WTC11 (cell line): Measurements from ENCODE around the gene SGPP1. TPM values are rescaled to one million over a fixed set of nuclear protein-coding genes. Genes with fewer than 3 reads are reported as not detected.

Experiments
- ATAC-seq: fragments of 200-7000 bp; cut with Tn5 transposase; 2 replicates; pipeline ENCODE4 v1.10.0; 2021; ENCODE audit warnings: mild to moderate bottlenecking, moderate library complexity
- CTCF ChIA-PET: fragments of 300-600 bp; sonication (Branson Sonifier 250); formaldehyde crosslinking; loops from one replicate; lab custom pipeline; 2021; ENCODE audit warnings: antibody characterized with exemption; lab: Charles Lee
- POLR2A ChIA-PET: fragments of 350-600 bp; sonication (Branson Sonifier 250); formaldehyde crosslinking; loops from one replicate; lab custom pipeline; 2021; ENCODE audit warnings: antibody characterized with exemption; lab: Charles Lee
- DNase-seq: peaks from one replicate; pipeline ENCODE4 v3.0.0; 2021; ENCODE audit warnings: low spot score
- H3K27ac Mint-ChIP-seq: 2 replicates; pipeline ENCODE4 v1.8.0; 2021; ENCODE audit warnings: mixed read lengths
- H3K27me3 Mint-ChIP-seq: 2 replicates; pipeline ENCODE4 v1.8.0; 2021; ENCODE audit warnings: low read depth, mild to moderate bottlenecking, moderate library complexity, mixed read lengths
- H3K36me3 Mint-ChIP-seq: 2 replicates; pipeline ENCODE4 v1.8.0; 2021; ENCODE audit warnings: mixed read lengths
- H3K4me1 Mint-ChIP-seq: 2 replicates; pipeline ENCODE4 v1.8.0; 2022; ENCODE audit warnings: mixed read lengths
- H3K4me3 Mint-ChIP-seq: 2 replicates; pipeline ENCODE4 v1.8.0; 2021; ENCODE audit warnings: mild to moderate bottlenecking, moderate library complexity, mixed read lengths
- H3K9me3 Mint-ChIP-seq: 2 replicates; pipeline ENCODE4 v1.8.0; 2021; ENCODE audit warnings: mixed read lengths
- ATF1 ChIP-seq: sonication (generic); formaldehyde crosslinking; IDR thresholded peaks from 2 replicates; pipeline ENCODE4 v1.8.1; 2023; ENCODE audit warnings: mild to moderate bottlenecking, moderate library complexity, missing genetic modification reagents
- ELF4 ChIP-seq: sonication (generic); formaldehyde crosslinking; IDR thresholded peaks from 2 replicates; pipeline ENCODE4 v1.8.1; 2022; ENCODE audit warnings: low read depth, mild to moderate bottlenecking, moderate library complexity, missing genetic modification reagents
- GRHL2 ChIP-seq: fragments of 250-450 bp; sonication (Bioruptor Pico); IDR thresholded peaks from 2 replicates; pipeline ENCODE4 v1.8.0; 2022; ENCODE audit warnings: mild to moderate bottlenecking, moderate library complexity; ENCODE audit not compliant: insufficient replicate concordance, severe bottlenecking
- KAT7 ChIP-seq: sonication (generic); formaldehyde crosslinking; IDR thresholded peaks from 2 replicates; pipeline ENCODE4 v1.8.1; 2023; ENCODE audit warnings: missing genetic modification reagents, mild to moderate bottlenecking, borderline replicate concordance
- NR1H2 ChIP-seq: sonication (generic); formaldehyde crosslinking; IDR thresholded peaks from 2 replicates; pipeline ENCODE4 v1.9.0; 2021; ENCODE audit warnings: mild to moderate bottlenecking, moderate library complexity, missing genetic modification reagents
- RORB ChIP-seq: fragments of 250-450 bp; sonication (Bioruptor Pico); IDR thresholded peaks from 2 replicates; pipeline ENCODE4 v1.9.0; 2021; ENCODE audit warnings: mild to moderate bottlenecking
- SOX15 ChIP-seq: fragments of 250-450 bp; sonication (Bioruptor Pico); IDR thresholded peaks from 2 replicates; pipeline ENCODE4 v1.9.0; 2021; ENCODE audit warnings: mild to moderate bottlenecking
- TEAD4 ChIP-seq: sonication (generic); formaldehyde crosslinking; IDR thresholded peaks from 2 replicates; pipeline ENCODE4 v1.8.0; 2022; ENCODE audit warnings: mild to moderate bottlenecking, missing genetic modification reagents
- ZNF121 ChIP-seq: sonication (generic); formaldehyde crosslinking; IDR thresholded peaks from 2 replicates; pipeline ENCODE4 v1.8.0; 2023; ENCODE audit warnings: missing genetic modification reagents
- total RNA-seq: library from RNA; stranded (reverse); gene quantifications from 3 replicates; pipeline ENCODE4 v1.2.3, GENCODE V29; 2021
- TF ChIP-seq, protein P1 (sequence below): sonication (generic); formaldehyde crosslinking; IDR thresholded peaks from 2 replicates; pipeline ENCODE4 v1.8.0; 2022; ENCODE audit warnings: mild to moderate bottlenecking, missing genetic modification reagents
- TF ChIP-seq, protein P2 (sequence below): sonication (generic); formaldehyde crosslinking; IDR thresholded peaks from 2 replicates; pipeline ENCODE4 v1.8.0; 2022; ENCODE audit warnings: mild to moderate bottlenecking, missing genetic modification reagents
- TF ChIP-seq, protein P3 (sequence below): fragments of 250-450 bp; sonication (Bioruptor Pico); conservative IDR thresholded peaks from 2 replicates; pipeline ENCODE4 v1.9.0; 2021; ENCODE audit warnings: mild to moderate bottlenecking
- TF ChIP-seq, protein P4 (sequence below): fragments of 250-450 bp; sonication (Bioruptor Pico); IDR thresholded peaks from 2 replicates; pipeline ENCODE4 v1.9.0; 2021; ENCODE audit warnings: moderate library complexity, mild to moderate bottlenecking, inconsistent platforms, borderline replicate concordance
- TF ChIP-seq, protein P5 (sequence below): fragments of 250-450 bp; sonication (Bioruptor Pico); IDR thresholded peaks from 2 replicates; pipeline ENCODE4 v1.9.0; 2021; ENCODE audit warnings: mild to moderate bottlenecking, borderline replicate concordance
- TF ChIP-seq, protein P6 (sequence below): sonication (generic); formaldehyde crosslinking; IDR thresholded peaks from 2 replicates; pipeline ENCODE4 v1.8.1; 2022; ENCODE audit warnings: mild to moderate bottlenecking, missing genetic modification reagents, moderate library complexity, borderline replicate concordance
- TF ChIP-seq, protein P7 (sequence below): sonication (generic); formaldehyde crosslinking; IDR thresholded peaks from 2 replicates; pipeline ENCODE4 v1.8.1; 2023; ENCODE audit warnings: mild to moderate bottlenecking, missing genetic modification reagents, borderline replicate concordance

The SGPP1 gene
- total RNA-seq, 1 experiment from 2014 or later = 8.5 TPM

DNA sequence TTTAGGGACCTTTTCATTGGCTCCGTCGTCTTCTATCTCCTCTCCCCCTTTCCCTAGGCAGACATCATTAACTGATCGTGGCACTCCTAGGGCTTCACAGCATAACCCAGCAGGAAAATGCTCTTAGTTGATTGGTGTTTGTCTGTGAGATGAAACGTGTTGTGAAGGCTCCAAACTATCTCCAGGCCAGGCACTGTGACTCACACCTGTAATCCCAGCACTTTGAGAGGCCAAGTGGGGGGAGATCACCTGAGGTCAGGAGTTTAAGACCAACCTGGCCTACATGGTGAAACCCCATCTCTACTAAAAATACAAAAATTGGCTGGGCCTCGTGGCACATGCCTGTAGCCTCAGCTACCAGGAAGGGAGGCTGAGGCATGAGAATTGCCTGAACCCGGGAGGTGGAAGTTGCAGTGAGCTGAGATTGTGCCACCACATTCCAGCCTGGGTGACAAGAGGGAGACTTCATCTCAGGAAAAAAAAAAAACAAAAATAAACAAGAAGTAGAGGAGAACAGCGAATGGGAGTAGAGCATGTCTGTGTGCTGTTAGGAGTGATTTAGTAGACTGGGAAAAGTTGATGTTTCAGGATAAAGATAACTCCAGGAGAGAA is 53.9 kb downstream of the SGPP1 start:
- DNase-seq (no peak), ATAC-seq (no peak)
- POLR2A ChIA-PET = no interaction called here
- H3K4me1 Mint-ChIP-seq = no peaks in the 10 kb centered on the region
- H3K27ac Mint-ChIP-seq = no peak overlapping the region
- no peak for TF ChIP-seq KAT7 (CRISPR knock-in tag)
- TF ChIP-seq, protein P1, sequence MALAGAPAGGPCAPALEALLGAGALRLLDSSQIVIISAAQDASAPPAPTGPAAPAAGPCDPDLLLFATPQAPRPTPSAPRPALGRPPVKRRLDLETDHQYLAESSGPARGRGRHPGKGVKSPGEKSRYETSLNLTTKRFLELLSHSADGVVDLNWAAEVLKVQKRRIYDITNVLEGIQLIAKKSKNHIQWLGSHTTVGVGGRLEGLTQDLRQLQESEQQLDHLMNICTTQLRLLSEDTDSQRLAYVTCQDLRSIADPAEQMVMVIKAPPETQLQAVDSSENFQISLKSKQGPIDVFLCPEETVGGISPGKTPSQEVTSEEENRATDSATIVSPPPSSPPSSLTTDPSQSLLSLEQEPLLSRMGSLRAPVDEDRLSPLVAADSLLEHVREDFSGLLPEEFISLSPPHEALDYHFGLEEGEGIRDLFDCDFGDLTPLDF (CRISPR knock-in tag) = no peak
- no peak for TF ChIP-seq ELF4
- TF ChIP-seq, protein P2, sequence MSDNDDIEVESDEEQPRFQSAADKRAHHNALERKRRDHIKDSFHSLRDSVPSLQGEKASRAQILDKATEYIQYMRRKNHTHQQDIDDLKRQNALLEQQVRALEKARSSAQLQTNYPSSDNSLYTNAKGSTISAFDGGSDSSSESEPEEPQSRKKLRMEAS (CRISPR knock-in tag) = no peak
- no peak for TF ChIP-seq ATF1 (CRISPR knock-in tag)
- no peak for TF ChIP-seq NR1H2 (CRISPR knock-in tag)
- TF ChIP-seq, protein P3, sequence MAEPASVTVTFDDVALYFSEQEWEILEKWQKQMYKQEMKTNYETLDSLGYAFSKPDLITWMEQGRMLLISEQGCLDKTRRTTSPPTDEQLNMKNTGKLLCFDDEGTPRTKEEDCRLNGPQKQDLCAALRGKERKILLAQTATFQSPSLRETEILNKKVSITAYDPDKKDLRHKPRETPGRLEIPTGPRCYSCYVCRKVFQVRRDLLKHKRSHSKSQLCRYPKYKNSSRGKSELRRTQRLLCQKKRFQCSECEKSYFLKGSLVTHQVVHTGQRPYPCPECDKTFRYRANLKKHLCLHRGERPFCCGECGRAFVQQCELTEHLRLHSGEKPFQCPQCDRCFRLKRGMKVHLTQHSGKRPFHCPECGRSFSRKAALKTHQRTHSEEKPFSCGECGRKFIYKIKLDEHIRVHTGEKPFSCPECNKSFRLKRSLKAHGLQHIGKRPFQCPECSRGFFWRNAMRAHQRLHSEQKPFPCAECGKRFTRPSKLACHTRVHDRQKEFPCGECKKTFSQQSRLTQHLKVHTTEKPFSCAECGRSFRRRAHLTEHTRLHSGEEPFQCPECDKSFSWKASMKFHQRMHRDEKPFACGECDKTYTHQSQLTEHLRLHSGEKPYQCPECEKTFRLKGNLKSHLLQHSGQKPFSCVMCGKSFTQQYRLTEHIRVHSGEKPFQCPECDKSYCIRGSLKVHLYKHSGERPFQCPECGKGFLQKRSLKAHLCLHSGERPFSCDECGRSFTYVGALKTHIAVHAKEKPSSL (CRISPR knock-in tag) = no peak
- TF ChIP-seq SOX15 = no peak
- TF ChIP-seq, protein P4, sequence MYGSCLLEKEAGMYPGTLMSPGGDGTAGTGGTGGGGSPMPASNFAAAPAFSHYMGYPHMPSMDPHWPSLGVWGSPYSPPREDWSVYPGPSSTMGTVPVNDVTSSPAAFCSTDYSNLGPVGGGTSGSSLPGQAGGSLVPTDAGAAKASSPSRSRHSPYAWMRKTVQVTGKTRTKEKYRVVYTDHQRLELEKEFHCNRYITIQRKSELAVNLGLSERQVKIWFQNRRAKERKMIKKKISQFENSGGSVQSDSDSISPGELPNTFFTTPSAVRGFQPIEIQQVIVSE (CRISPR knock-in tag) = no peak
- TF ChIP-seq, protein P5, sequence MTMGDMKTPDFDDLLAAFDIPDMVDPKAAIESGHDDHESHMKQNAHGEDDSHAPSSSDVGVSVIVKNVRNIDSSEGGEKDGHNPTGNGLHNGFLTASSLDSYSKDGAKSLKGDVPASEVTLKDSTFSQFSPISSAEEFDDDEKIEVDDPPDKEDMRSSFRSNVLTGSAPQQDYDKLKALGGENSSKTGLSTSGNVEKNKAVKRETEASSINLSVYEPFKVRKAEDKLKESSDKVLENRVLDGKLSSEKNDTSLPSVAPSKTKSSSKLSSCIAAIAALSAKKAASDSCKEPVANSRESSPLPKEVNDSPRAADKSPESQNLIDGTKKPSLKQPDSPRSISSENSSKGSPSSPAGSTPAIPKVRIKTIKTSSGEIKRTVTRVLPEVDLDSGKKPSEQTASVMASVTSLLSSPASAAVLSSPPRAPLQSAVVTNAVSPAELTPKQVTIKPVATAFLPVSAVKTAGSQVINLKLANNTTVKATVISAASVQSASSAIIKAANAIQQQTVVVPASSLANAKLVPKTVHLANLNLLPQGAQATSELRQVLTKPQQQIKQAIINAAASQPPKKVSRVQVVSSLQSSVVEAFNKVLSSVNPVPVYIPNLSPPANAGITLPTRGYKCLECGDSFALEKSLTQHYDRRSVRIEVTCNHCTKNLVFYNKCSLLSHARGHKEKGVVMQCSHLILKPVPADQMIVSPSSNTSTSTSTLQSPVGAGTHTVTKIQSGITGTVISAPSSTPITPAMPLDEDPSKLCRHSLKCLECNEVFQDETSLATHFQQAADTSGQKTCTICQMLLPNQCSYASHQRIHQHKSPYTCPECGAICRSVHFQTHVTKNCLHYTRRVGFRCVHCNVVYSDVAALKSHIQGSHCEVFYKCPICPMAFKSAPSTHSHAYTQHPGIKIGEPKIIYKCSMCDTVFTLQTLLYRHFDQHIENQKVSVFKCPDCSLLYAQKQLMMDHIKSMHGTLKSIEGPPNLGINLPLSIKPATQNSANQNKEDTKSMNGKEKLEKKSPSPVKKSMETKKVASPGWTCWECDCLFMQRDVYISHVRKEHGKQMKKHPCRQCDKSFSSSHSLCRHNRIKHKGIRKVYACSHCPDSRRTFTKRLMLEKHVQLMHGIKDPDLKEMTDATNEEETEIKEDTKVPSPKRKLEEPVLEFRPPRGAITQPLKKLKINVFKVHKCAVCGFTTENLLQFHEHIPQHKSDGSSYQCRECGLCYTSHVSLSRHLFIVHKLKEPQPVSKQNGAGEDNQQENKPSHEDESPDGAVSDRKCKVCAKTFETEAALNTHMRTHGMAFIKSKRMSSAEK (CRISPR knock-in tag) = no peak
- TF ChIP-seq, protein P6, sequence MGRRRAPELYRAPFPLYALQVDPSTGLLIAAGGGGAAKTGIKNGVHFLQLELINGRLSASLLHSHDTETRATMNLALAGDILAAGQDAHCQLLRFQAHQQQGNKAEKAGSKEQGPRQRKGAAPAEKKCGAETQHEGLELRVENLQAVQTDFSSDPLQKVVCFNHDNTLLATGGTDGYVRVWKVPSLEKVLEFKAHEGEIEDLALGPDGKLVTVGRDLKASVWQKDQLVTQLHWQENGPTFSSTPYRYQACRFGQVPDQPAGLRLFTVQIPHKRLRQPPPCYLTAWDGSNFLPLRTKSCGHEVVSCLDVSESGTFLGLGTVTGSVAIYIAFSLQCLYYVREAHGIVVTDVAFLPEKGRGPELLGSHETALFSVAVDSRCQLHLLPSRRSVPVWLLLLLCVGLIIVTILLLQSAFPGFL (CRISPR knock-in tag) = no peak
- TF ChIP-seq, protein P7, sequence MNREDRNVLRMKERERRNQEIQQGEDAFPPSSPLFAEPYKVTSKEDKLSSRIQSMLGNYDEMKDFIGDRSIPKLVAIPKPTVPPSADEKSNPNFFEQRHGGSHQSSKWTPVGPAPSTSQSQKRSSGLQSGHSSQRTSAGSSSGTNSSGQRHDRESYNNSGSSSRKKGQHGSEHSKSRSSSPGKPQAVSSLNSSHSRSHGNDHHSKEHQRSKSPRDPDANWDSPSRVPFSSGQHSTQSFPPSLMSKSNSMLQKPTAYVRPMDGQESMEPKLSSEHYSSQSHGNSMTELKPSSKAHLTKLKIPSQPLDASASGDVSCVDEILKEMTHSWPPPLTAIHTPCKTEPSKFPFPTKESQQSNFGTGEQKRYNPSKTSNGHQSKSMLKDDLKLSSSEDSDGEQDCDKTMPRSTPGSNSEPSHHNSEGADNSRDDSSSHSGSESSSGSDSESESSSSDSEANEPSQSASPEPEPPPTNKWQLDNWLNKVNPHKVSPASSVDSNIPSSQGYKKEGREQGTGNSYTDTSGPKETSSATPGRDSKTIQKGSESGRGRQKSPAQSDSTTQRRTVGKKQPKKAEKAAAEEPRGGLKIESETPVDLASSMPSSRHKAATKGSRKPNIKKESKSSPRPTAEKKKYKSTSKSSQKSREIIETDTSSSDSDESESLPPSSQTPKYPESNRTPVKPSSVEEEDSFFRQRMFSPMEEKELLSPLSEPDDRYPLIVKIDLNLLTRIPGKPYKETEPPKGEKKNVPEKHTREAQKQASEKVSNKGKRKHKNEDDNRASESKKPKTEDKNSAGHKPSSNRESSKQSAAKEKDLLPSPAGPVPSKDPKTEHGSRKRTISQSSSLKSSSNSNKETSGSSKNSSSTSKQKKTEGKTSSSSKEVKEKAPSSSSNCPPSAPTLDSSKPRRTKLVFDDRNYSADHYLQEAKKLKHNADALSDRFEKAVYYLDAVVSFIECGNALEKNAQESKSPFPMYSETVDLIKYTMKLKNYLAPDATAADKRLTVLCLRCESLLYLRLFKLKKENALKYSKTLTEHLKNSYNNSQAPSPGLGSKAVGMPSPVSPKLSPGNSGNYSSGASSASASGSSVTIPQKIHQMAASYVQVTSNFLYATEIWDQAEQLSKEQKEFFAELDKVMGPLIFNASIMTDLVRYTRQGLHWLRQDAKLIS (CRISPR knock-in tag) = no peak
- no peak for TF ChIP-seq GRHL2 (CRISPR knock-in tag)
- TF ChIP-seq TEAD4 = no peak
- TF ChIP-seq ZNF121 (CRISPR knock-in tag) = no peak
- no peak for TF ChIP-seq RORB (CRISPR knock-in tag)
- TF ChIP-seq, all 79 proteins: peak for 0
- CTCF ChIA-PET = no interaction called here
- no peaks in the 10 kb centered on the region for H3K27me3 Mint-ChIP-seq
- H3K9me3 Mint-ChIP-seq = no peaks in the 10 kb centered on the region
- H3K4me3 Mint-ChIP-seq = no peak overlapping the region
- no peaks in the 10 kb centered on the region for H3K36me3 Mint-ChIP-seq
